GM23338 (cell line): Measurements from ENCODE around the gene TCTN3.

ENCODE experiments used
- CREB1 ChIP-seq: fragments of 250-450 bp; sonication (Bioruptor Pico); IDR thresholded peaks from 2 replicates; pipeline ENCODE4 v1.5.0; 2020; ENCODE audit warnings: low read depth, mild to moderate bottlenecking, moderate library complexity
- CTCF ChIP-seq, 2 experiments: fragments of 200-600 bp in 1 of 2; sonication (generic) in 1 of 2; conservative IDR thresholded peaks; 2 replicates each; pipeline versions ENCODE4 v1.5.1 to v1.6.1; 2016 to 2017; ENCODE audit warnings: antibody characterized with exemption in 2 of 2, low read depth in 2 of 2, mild to moderate bottlenecking in 2 of 2, moderate library complexity in 1 of 2
- ETS1 ChIP-seq: IDR thresholded peaks from 2 replicates; pipeline ENCODE4 v1.6.1; 2016; ENCODE audit warnings: antibody characterized with exemption
- EZH2 ChIP-seq: fragments of 200-600 bp; sonication (generic); IDR thresholded peaks from one replicate; pipeline ENCODE4 v1.8.0; 2017; ENCODE audit warnings: antibody characterized with exemption, mild to moderate bottlenecking, low read depth; ENCODE audit not compliant: unreplicated experiment
- EZH2phosphoT487 ChIP-seq: fragments of 200-600 bp; sonication (generic); IDR thresholded peaks from one replicate; pipeline ENCODE4 v1.8.1; 2018; ENCODE audit warnings: antibody characterized with exemption; ENCODE audit not compliant: unreplicated experiment
- JUNB ChIP-seq: IDR thresholded peaks from one replicate; pipeline ENCODE4 v1.6.1; 2016; ENCODE audit warnings: antibody characterized with exemption; ENCODE audit not compliant: unreplicated experiment
- POLR2AphosphoS5 ChIP-seq: IDR thresholded peaks from 2 replicates; pipeline ENCODE4 v1.6.1; 2016; ENCODE audit warnings: antibody characterized with exemption, low read depth
- REST ChIP-seq: IDR thresholded peaks from one replicate; pipeline ENCODE4 v1.6.1; 2018; ENCODE audit warnings: antibody characterized with exemption; ENCODE audit not compliant: unreplicated experiment

GRCh38 chr10:95698415-95698814 is 4.7 kb upstream of the TCTN3 start:
- TF ChIP-seq CREB1 (no peak), JUNB (no peak), EZH2 (no peak), POLR2AphosphoS5 (no peak), REST (no peak), CTCF (conservative IDR thresholded peaks at IDR 0.05; ENCODE audit: low read depth in 2 of 2) (no peak), ETS1 (no peak), EZH2phosphoT487 (no peak)
